GM21381 (cell line): ENCODE data around the gene OR6Q1.
"Not testable (repeated sequence)": the region's sequence is repeated elsewhere in the genome, so short reads cannot be mapped to it uniquely, and the experiment has no call there.

Experiments
- ATAC-seq: cut with Tn5 transposase; IDR thresholded peaks from one replicate; pipeline ENCODE4 v1.9.1; 2021; ENCODE audit warnings: mild to moderate bottlenecking, moderate library complexity; ENCODE audit not compliant: unreplicated experiment

Gene OR6Q1

GRCh38 chr11:58030653-58031052 is at the start of gene OR6Q1:
Gene OR6Q1 (plus strand): TSS chr11:58030953. CDS start chr11:58030953, 0 bp downstream.
- no peak for ATAC-seq

GRCh38 chr11:57981536-57981935 is 49.2 kb upstream of the OR6Q1 start:
- ATAC-seq, result no peak

- no peak for ATAC-seq
These were observed 48.0 kb upstream of the OR6Q1 start for GRCh38 chr11:57982776-57983175.

- ATAC-seq, result no peak
These were observed 47.6 kb upstream of the OR6Q1 start for GRCh38 chr11:57983191-57983590.

GRCh38 chr11:57999523-57999922 is 31.2 kb upstream of the OR6Q1 start:
- not testable (repeated sequence) for ATAC-seq

GRCh38 chr11:58000021-58000420 is 30.7 kb upstream of the OR6Q1 start:
- ATAC-seq, result not testable (repeated sequence)

GRCh38 chr11:58000699-58001098 is 30.1 kb upstream of the OR6Q1 start:
- ATAC-seq, result no peak

- ATAC-seq, result no peak
These were observed 27.7 kb upstream of the OR6Q1 start for GRCh38 chr11:58003036-58003435.

- no peak for ATAC-seq
These were observed 27.2 kb upstream of the OR6Q1 start for GRCh38 chr11:58003591-58003990.

- ATAC-seq, result no peak
These were observed 26.1 kb upstream of the OR6Q1 start for GRCh38 chr11:58004664-58005063.

- ATAC-seq, result no peak
These were observed 23.8 kb upstream of the OR6Q1 start for GRCh38 chr11:58006940-58007339.

- no peak for ATAC-seq
These were observed 19.0 kb upstream of the OR6Q1 start for GRCh38 chr11:58011771-58012170.

GRCh38 chr11:58023435-58023931 is 7.3 kb upstream of the OR6Q1 start, which contains the start of gene OR9Q1:
Gene OR9Q1 (plus strand): TSS chr11:58023881. CDS start chr11:58179445, 155,564 bp downstream.
- no peak for ATAC-seq

GRCh38 chr11:58024601-58025091 is 6.1 kb upstream of the OR6Q1 start:
- no peak for ATAC-seq

GRCh38 chr11:58027341-58027740 is 3.4 kb upstream of the OR6Q1 start:
- ATAC-seq, result no peak

GRCh38 chr11:58028687-58029411 is 1.9 kb upstream of the OR6Q1 start:
- ATAC-seq, result no peak

GRCh38 chr11:58034471-58034870 is 3.7 kb downstream of the OR6Q1 start:
- ATAC-seq, result no peak

GRCh38 chr11:58039589-58039988 is 8.8 kb downstream of the OR6Q1 start:
- ATAC-seq, result no peak

GRCh38 chr11:58043379-58043778 is 12.6 kb downstream of the OR6Q1 start:
- no peak for ATAC-seq

- ATAC-seq, result no peak
These were observed 15.5 kb downstream of the OR6Q1 start for GRCh38 chr11:58046231-58046630.

- no peak for ATAC-seq
These were observed 17.1 kb downstream of the OR6Q1 start for GRCh38 chr11:58047818-58048217.

- no peak for ATAC-seq
These were observed 25.2 kb downstream of the OR6Q1 start for GRCh38 chr11:58055806-58056401.
